C4-2B (cell line): ENCODE measurements around the gene STMP1.

Source experiments
- CTCF ChIP-seq: fragments of 450-650 bp; conservative IDR thresholded peaks from 2 replicates; pipeline ENCODE4 v1.5.1; 2017; ENCODE audit warnings: mild to moderate bottlenecking
- ZFX ChIP-seq: fragments of 450-650 bp; IDR thresholded peaks from 2 replicates; pipeline ENCODE4 v1.6.1; 2017

- TF ChIP-seq CTCF (no peak), ZFX (no peak)
Measured at GRCh38 chr7:135666846-135667245, 4.5 kb downstream of the STMP1 start.
